Middle frontal gyrus (tissue), 1 donor: ENCODE data around the gene SMG1.
"Not testable (repeated sequence)": the region's sequence is repeated elsewhere in the genome, so short reads cannot be mapped to it uniquely, and the experiment has no call there.

Experiments
- DNase-seq: peaks from one replicate; pipeline ENCODE4 v3.0.0-alpha.2; 2015; ENCODE audit warnings: low spot score; ENCODE audit errors: extremely low spot score

The SMG1 gene

DNA sequence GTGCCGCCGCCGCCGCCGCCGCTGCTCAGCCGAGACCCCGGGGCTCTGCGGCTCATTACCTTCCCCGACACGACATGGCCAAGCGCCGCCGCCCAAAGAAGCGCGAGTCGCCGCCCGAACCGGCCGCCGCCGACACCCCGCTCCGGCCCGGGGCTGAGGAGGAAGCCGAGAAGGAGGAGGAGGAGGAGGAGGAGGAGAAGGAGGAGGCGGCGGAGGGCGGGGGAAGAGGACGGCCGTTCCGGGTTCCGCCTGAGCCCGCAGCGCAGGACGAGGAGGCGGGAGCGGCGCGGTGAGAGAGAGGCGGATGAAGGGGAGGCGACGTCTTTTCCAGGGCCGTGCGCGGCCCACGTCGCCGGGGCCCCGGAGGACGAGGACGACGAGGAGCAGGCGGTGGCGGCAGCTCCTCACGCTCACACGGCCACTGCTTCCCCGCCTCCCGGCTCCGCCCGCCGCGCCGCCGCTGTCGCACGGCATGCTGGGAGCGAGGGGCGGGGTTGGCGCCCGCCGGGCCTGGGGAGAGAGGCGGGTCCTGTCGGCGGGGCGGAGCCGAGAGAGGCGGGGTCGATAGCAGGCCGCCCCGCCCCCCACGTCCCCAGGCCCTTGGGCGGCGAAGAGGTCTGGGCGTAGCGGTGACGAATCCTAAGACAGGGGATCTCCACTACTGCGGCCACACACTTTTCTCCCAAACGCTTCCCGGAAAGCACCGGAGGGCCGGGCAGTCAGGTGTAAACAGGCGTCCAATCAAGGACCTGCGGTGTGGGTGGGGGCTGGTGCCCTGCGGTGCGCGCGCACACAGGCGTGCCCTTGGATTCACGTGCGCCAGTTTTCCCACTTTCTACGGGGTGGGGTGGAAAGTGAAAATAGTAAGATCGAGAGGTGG is at the start of gene SMG1:
SMG1 (minus strand) TSS at position 423 of the 880 bp plus-strand sequence; CDS start at position 56, 367 bp downstream.
- peak; percentile 64 for DNase-seq

DNA sequence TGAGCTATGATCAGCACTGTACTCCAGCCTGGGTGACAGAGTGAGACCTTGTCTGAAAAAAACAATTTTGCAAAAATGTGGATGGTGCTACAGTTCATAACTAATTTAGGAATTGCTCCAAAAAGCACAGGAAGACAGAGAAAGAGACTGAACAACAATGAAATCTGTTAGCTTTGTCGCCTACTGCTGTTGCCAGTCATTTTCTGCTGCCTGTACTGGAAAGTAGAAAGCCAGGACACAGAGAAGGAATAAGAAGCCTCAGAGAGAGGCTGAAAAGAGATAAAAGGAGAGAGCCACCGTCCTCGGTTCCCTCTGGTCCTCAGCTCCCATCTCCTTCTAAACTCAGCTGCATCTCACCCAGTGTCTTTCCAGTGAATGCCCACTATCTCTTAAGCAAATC is 48.9 kb upstream of the SMG1 start:
- DNase-seq, result no peak

DNA sequence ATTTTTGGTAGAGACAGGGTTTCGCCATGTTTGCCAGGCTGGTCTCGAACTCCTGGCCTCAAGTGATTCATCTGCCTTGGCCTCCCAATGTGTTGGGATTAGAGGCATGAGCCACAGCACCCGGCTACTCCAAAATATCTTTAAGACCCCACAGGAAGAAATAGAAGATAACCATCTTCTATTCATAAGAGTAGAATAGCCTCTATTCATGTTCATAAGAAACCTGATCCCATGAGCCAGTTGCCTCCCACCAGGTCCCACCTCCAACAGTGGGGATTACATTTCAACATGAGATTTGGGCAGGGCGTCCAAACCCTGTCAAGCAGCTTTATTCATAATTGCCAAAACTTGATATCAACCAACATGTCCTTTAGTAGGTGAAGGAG is 43.6 kb upstream of the SMG1 start:
- DNase-seq, result no peak

DNA sequence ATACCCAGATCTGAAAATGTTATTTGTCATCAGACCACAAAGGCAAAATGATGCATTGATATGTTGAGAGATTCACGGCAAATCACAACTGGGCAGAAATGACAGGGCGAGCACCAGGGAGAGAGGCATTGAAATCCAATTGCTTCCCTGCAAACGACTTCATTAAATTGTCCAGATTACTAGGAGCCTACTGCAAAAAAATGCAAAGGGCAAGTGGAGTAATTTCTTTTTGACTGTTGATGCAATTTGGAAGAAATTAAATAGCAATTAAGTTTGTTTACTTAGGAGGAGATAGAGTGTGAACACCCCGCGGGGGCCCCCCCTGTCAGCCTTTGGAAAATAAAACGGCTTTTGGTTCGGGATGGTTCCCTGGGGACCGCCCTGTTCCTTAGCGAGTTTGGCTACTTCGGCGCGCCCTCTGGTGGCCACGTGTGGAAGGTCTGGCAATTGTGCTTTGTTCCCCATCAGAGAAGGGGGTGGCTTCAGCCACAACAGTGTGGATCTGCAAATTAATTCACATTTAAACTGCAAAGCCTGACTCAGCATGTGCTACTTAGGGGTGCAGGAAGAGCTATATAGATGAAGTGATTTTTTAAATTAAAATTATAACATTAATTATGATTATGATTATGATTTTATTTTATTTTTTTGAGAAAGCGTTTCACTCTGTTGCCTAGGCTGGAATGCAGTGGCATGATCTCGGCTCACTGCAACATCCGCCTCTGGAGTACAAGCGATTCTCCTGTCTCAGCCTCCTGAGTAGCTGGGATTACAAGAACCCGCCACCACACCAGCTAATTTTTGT is 43.0 kb upstream of the SMG1 start:
- peak; percentile 75 for DNase-seq

DNA sequence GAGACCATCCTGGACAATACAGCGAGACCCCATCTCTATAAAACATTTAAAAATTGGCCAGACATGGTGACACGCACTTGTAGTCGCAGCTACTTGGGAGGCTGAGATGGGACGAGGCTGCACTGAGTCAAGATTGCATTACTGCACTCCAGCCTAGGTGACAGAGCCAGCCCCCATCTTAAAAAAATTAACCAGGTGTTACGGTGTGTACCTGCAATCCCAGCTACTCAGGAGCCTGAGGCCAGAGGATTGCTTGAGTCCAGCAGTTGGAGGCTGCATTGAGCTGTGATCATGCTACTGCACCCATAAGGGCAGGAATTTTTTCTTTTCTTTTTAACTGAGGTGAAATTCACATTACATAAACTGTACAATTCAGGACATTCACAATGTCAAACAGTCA is 40.6 kb upstream of the SMG1 start:
- DNase-seq, result no peak

DNA sequence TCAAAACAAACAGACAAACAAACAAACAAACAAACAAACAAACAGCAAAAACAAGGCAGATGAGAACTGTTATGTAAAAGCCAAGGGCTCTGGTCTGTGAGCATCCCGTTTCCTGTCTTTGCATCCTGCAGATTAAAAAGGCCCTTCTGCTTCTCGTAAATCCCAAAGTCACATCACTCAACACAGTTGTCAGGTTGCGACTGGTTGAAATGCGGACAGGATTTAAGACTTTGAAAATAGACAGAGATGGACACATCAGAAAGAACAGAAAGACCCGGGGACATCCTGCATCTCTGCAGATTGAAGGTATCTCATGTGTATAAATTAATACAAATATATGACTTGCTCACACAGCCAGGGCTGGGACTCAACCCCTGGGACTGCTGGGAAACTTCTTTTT is 39.3 kb upstream of the SMG1 start:
- DNase-seq, result no peak

DNA sequence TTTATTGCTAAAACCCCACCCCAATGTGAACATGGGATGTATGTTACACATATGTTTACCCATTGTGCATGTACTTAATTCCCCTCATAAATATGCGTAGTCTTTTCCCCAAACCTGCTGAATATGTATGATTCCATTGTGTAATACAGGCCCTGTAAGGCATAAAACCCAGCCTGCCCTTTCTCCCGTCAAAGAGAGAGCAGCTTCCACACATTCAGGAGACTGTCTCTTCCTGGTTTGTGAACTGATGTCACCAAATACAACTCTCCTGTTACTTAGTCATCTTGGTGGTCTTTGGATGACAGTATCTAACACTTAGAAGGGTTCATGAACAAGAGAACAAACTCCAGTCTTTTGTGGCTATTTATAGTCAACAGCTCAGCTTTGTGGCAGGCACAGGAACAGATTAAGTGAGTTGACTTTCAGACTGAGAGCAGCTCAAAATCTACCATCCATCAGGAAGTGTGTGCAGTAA is 32.9 kb upstream of the SMG1 start:
- no peak for DNase-seq

DNA sequence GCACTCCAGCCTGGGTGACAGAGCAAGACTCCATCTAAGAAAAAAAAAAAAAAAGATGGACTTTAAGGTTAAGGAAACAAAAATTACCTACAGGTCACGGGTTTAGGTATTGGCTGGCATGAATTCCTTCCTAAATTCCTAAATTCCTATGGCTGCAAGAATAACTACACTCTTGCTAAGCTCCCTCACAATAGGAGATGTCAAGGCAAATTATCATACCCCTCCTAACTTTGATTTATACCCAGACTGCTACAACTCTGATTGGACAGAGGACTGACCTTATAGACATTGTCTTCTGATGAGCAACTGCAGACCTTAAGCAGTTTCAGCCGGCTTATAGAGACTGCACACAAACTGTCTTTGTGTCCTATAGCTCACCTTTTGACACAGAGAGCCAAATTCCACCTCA is 32.4 kb upstream of the SMG1 start:
- DNase-seq, result no peak

DNA sequence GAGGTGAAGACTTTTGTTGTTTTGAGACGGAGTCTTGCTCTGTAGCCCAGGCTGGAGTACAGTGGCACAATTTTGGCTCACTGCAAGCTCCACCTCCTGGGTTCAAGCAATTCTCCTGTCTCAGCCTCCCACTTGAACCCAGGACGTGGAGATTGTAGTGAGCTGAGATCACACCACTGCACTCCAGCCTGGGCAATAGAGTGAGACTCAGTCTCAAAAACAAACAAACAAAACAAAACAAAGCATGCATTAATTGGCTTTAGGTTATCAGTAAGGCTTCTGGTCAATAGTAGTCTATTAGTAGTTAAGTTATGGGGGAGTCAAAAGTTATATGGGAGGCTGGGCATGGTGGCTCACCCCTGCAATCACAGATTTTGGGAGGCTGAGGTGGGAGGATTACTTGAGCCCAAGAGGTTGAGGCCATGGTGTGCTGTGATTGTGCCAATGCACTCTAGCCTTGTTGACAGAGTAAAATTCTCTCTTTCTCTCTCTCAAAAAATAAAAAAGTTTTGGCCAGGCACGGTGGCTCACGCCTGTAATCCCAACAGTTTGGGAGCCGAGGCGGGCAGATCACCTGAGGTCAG is 30.5 kb upstream of the SMG1 start:
- not testable (repeated sequence) for DNase-seq

DNA sequence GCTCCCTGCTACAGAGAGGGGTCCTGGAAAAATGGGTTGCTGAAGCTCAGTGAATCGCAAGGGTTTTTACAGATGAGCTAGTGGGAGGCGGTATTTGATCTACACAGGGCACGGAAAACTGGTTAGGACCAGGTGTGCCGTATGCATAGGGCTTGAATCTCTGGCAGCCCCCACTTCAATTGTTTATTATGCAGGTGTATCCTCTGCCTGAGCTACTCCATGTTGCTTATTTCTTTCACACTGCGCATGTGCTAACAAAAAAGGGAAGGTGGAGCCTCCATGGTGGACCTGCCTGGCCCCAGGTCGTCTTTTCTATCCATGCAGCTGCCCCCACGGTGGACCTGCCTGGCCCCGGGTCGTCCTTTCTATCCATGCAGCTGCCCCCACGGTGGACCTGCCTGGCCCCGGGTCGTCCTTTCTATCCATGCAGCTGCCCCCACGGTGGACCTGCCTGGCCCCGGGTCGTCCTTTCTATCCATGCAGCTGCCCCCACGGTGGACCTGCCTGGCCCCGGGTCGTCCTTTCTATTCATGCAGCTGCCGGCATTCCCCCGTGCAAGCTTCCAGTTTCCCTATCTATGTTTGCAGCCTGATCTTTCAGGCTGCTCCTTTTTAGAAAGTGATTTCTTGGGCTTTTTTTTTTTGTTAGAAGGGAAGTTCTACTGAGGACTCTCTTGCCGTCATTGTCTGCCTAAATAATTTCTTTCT is 29.8 kb upstream of the SMG1 start:
- not testable (repeated sequence) for DNase-seq

DNA sequence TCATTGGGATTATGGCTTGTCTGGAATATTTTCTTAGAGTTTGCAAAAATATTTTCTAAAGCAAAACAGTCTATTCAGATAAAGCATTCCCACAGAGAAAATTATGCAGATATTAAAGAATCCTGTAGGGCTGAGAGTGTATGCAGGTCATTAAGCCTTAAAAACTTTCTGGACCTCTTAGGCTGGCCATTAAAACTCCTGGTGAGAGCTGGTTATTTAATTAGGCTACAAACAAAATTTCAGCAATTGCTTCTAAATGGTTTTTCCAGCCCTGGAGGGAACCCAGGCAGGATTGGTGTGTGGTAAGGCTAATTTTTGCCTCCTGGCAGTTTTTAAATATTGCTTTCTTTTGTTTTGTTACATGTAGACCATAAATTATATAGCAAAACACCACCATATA is 27.3 kb upstream of the SMG1 start:
- no peak for DNase-seq

DNA sequence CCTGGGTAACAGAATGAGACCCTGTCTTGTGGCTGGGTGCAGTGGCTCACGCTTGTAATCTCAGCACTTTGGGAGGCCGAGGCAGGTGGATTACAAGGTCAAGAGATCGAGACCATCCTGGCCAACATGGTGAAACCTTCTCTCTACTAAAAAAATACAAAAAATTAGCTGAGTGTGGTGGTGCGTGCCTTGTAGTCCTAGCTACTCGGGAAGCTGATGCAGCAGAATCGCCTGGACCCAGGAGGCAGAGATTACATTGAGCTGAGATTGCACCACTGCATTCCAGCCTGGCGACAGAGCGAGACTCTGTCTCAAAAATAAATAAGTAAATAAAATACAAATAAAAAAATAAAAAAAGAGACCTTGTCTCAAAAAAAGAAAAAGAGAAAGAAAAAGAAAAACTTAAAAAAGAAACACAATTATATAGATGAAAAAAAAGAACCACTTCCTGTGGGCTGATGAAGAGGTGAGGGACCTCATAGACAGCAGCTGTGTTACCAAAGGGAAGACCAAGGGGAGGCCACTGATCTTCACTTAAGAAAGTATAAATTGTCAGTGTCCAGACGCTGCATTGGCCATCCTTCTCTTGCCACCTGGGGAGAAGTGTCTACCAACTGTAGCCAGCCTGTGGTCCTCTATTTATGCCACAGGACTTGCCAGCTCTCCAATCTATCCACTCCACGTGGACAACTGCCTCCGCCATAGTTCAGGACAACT is 24.4 kb upstream of the SMG1 start:
- DNase-seq, result no peak

DNA sequence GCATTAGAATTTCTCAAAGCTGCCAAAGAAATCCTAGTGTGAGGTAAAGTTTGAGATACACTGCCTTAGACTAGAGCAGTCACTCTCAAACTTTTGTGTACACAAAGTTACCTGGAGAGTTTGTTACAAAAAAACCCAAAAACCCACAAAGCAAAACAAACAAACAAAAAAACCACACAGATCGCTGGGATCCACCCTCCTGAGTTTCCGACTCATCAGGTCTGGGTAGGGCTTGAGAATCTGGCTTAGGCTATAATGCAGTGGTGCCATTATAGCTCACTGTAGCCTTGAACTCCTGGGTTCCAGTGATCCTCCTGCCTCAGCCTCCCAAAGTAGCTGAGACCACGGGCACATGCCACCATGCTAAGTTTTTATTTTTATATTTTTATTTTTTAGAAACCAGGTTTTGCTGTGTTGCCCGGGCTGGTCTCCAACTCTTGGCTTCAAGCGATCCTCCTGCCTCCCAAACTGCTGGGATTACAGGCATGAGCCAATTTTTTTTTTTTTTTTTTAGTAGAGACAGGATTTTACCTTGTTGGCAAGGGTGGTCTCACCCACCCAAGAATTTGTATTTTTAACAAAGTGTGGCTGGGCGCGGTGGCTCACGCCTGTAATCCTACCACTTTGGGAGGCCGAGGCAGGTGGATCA is 22.3 kb upstream of the SMG1 start:
- no peak for DNase-seq

DNA sequence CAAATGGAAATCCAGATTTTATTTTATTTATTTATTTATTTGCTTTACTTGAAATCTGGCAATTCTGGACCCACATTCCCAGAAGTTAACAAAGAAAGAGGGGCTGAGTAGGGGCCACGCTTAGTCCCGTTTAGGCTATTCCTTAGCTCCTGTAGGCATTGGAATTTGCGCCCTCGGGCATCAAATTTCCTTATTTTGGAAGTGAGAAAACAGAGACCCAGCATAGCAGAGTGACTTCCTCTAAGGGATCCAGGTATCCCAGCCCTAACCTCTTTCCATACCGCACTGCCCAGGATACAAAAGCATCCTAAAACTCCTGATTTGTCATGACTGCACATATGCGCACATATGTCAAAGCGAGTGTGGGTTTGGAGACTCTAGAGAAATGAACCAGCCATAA is 19.0 kb upstream of the SMG1 start:
- no peak for DNase-seq

DNA sequence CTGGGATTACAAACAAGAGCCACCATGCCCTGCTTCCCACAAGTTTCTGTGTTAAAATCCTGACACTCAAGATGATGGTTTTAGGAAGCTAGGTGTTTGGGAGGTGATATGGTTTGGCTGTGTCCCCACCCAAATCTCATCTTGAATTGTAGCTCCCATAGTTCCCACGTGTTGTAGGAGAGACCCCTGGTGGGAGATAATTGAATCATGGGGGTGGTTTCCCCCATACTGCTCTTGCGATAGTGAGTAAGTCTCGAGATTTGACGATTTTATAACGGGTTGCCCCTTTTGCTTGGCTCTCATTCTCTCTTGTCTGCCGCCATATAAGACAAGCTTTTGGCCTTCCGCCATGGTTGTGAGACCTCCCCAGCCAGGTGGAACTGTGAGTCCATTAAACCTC is 17.2 kb upstream of the SMG1 start:
- no peak for DNase-seq

DNA sequence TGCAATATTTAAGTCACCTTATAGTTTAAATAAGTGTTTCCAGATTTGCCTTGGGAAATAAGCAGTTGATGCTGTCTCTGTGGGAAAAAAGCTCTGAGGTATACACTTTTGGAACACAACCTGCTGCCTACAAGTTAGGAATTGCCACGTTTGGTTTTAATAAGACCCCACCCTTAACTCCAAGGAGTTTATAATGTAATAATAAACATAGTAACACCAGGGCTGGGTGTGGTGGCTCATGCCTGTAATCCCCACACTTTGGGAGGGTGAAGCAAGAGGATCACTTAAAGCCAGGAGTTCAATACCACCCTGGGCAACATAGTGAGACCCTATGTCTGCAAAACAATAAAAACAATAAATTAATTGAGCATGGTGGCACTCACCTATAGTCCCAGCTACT is 15.9 kb upstream of the SMG1 start:
- no peak for DNase-seq

DNA sequence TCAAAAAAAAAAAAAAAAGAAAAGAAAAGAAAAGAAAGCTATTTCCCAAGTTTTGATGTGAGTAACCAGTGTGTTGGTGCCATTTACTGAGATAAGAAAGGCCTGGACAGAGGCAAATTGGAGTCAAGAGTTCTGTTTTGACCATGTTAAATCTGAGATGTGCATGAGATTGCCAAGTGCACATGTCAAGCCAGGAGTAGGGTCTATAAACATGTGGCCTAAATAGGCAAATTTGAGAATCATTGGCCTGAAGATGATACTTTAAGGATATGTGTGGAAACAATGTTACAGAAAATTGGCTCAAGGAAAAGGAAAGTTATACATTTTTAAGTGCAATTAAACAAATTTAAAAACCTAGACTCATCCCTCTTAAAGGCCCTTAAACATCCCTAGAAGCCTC is 15.3 kb upstream of the SMG1 start:
- no peak for DNase-seq

DNA sequence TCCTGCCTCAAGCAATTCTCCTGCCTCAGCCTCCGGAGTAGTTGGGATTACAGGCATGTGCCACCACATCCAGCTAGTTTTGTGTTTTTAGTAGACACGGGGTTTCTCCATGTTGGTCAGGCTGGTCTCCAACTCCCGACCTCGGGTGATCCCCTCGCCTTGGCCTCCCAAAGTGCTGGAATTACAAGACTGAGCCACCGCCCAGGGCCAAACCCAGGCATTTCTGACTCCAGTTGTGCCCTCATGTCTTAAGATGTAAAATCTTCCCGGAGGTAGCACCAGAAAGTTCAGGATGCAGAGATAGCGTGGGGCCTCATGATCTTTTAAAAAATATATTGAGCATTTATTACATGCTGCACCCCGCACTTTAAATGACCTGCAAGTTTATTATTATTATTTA is 12.8 kb upstream of the SMG1 start:
- DNase-seq, result no peak

DNA sequence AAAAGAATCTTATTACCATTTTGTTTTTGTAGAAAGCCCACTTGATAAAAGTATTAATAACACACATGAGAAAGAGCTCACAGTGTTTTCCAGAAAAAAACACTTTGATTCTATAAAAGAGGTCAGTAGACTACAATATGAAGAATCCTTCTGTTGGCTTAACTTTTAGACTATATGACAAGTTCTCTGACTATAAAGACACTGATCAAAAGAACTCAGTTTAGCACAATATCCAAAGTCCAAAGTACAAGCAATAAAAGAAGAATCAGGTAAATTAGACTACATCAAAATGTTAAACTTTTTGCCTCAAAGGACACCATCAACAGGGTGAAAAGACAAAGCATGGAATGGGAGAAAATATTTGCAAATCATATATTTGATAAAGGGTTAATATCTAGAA is 11.2 kb upstream of the SMG1 start:
- DNase-seq, result no peak

DNA sequence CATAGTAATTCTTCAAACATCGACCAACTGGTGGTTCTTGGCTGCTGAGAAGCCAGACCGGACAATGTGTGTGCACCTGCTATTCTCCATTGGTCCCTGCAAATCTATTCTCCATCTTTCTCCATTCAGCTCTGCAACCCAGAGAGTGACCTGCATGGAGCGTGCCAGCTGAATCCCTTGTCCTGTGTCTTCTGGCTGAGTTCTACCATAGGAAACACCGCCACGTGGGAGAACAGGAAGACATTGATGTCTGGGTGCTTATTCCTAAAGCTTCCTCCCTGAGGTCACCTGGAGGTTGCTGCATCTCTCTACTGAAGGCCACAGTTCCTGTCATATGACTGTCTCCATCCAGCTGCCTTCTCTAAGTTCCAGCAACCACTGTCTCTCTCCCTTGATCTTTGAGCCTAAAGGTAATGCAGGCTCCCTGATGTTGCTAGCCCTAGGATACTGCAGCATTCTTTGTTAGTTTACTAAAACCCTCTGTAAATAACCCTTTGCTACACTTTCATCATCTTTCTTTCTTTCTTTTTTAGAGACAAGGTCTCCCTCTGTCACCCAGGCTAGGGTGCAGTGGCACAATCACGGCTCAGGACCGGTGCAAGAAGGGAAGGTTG is 10.6 kb upstream of the SMG1 start:
- no peak for DNase-seq
